HepG2 (cell line): ENCODE results near the gene USP27X. TPM values are rescaled to one million over a fixed set of nuclear protein-coding genes. Genes with fewer than 3 reads are reported as not detected.

Experiments
- ELF1 ChIP-seq: sonication (generic); formaldehyde crosslinking; IDR thresholded peaks from 2 replicates; pipeline ENCODE4 v1.4.0; 2020; ENCODE audit warnings: missing genetic modification reagents
- FOXO1 ChIP-seq: sonication (generic); formaldehyde crosslinking; IDR thresholded peaks from 2 replicates; pipeline ENCODE4 v1.4.0; 2020; ENCODE audit warnings: missing genetic modification reagents
- GABPB1 ChIP-seq: IDR thresholded peaks from 2 replicates; pipeline ENCODE4 v1.6.1; 2016; ENCODE audit warnings: mild to moderate bottlenecking, missing genetic modification reagents, moderate library complexity, missing compliant biosample characterization
- HDAC2 ChIP-seq: sonication (generic); formaldehyde crosslinking; IDR thresholded peaks from 2 replicates; pipeline ENCODE4 v1.4.0; 2020; ENCODE audit warnings: missing genetic modification reagents
- HMGXB4 ChIP-seq, 2 experiments: sonication (generic) in 1 of 2; formaldehyde crosslinking in 1 of 2; IDR thresholded peaks; 2 replicates each; pipeline versions ENCODE4 v1.4.0 to v1.6.1; 2018 to 2020; ENCODE audit warnings: missing genetic modification reagents in 2 of 2, borderline replicate concordance in 1 of 2, low read depth in 1 of 2, mild to moderate bottlenecking in 1 of 2, missing biosample characterization in 1 of 2
- IKZF5 ChIP-seq: IDR thresholded peaks from 2 replicates; pipeline ENCODE4 v1.6.1; 2018; ENCODE audit warnings: missing genetic modification reagents, mild to moderate bottlenecking, missing compliant biosample characterization
- MAFF ChIP-seq: IDR thresholded peaks from 2 replicates; pipeline ENCODE4 v1.6.1; 2011; ENCODE audit warnings: low read depth, low read length, improper control_type of control experiment
- MED1 ChIP-seq: sonication (generic); formaldehyde crosslinking; IDR thresholded peaks from 2 replicates; pipeline ENCODE4 v1.4.0; 2020; ENCODE audit warnings: missing genetic modification reagents
- MYC ChIP-seq: sonication (generic); formaldehyde crosslinking; IDR thresholded peaks from 2 replicates; pipeline ENCODE4 v1.9.0; 2021; ENCODE audit warnings: missing genetic modification reagents, borderline replicate concordance
- SAP130 ChIP-seq: IDR thresholded peaks from 2 replicates; pipeline ENCODE4 v1.6.1; 2016; ENCODE audit warnings: low read depth
- SOX5 ChIP-seq: IDR thresholded peaks from 2 replicates; pipeline ENCODE4 v1.6.1; 2016; ENCODE audit warnings: borderline replicate concordance
- SP4 ChIP-seq: sonication (generic); formaldehyde crosslinking; IDR thresholded peaks from 2 replicates; pipeline ENCODE4 v1.8.1; 2023; ENCODE audit warnings: mild to moderate bottlenecking, missing genetic modification reagents
- ZFY ChIP-seq: sonication (generic); formaldehyde crosslinking; IDR thresholded peaks from 2 replicates; pipeline ENCODE4 v1.4.0; 2020; ENCODE audit warnings: missing genetic modification reagents
- ZMYM4 ChIP-seq: sonication (generic); formaldehyde crosslinking; IDR thresholded peaks from 2 replicates; pipeline ENCODE4 v1.8.1; 2023; ENCODE audit warnings: mild to moderate bottlenecking, missing genetic modification reagents
- ZNF574 ChIP-seq: sonication (generic); formaldehyde crosslinking; IDR thresholded peaks from 2 replicates; pipeline ENCODE4 v1.4.0; 2020; ENCODE audit warnings: missing genetic modification reagents
- ZNF644 ChIP-seq: IDR thresholded peaks from 2 replicates; pipeline ENCODE4 v1.6.1; 2016; ENCODE audit warnings: low read depth
- ZNF672 ChIP-seq: sonication (generic); formaldehyde crosslinking; IDR thresholded peaks from 2 replicates; pipeline ENCODE4 v1.8.1; 2022; ENCODE audit warnings: missing genetic modification reagents
- ZNF687 ChIP-seq: sonication (generic); formaldehyde crosslinking; IDR thresholded peaks from 2 replicates; pipeline ENCODE4 v1.5.1; 2020; ENCODE audit warnings: mild to moderate bottlenecking, missing genetic modification reagents, moderate library complexity
- ZNF691 ChIP-seq: sonication (generic); formaldehyde crosslinking; IDR thresholded peaks from 2 replicates; pipeline ENCODE4 v1.4.0; 2020; ENCODE audit warnings: missing genetic modification reagents, low read depth, mild to moderate bottlenecking, borderline replicate concordance
- ZNF879 ChIP-seq: sonication (generic); formaldehyde crosslinking; IDR thresholded peaks from 2 replicates; pipeline ENCODE4 v1.8.1; 2023; ENCODE audit warnings: missing genetic modification reagents
- polyA plus RNA-seq, 8 experiments: library from polyadenylated mRNA; depleted of rRNA in 3 of 8; stranded (reverse) in 7 of 8; unstranded in 1 of 8; fragments of >200 nt; fragmentation: Illumina TruSeq in 4 of 8; extraction: Trizol in 4 of 8; gene quantifications; 2 replicates each; pipeline versions ENCODE4 v1.2.1 to v1.2.3, GENCODE V29; 2011 to 2016; ENCODE audit warnings: low read depth in 4 of 8, missing spikeins in 1 of 8, mixed read lengths in 1 of 8; ENCODE audit not compliant: insufficient read depth in 1 of 8
- total RNA-seq, 5 experiments: library from RNA; depleted of rRNA; stranded (reverse); fragments of >200 nt; fragmentation: Illumina TruSeq; extraction: Trizol; gene quantifications; 2 replicates each; pipeline ENCODE4 v1.2.3, GENCODE V29; 2016; ENCODE audit warnings: low read depth in 1 of 5

Gene USP27X
- total and polyA plus RNA-seq, 2 of the 13 experiments (the other 11 are each of a cell fraction or from before 2014, with no cell fraction given): 7.2 to 9.7 TPM

- TF ChIP-seq ZNF687 (CRISPR knock-in tag) (peak; percentile 74), GABPB1 (CRISPR knock-in tag) (peak; percentile 79), ZFY (CRISPR knock-in tag) (peak; percentile 22; the same call in 1 of the 2 replicates), IKZF5 (CRISPR knock-in tag) (peak; percentile 72; the same call in 1 of the 2 replicates), ZNF691 (CRISPR knock-in tag) (peak; percentile 47; the same call in 1 of the 2 replicates), ZNF574 (CRISPR knock-in tag) (peak; percentile 43; the same call in 1 of the 2 replicates), ZMYM4 (CRISPR knock-in tag) (peak; percentile 77), ZNF879 (CRISPR knock-in tag) (no peak), HMGXB4 (CRISPR knock-in tag; IDR thresholded peaks at IDR 0.05; ENCODE audit: borderline replicate concordance in 1 of 2, low read depth in 1 of 2) (0 out of 4 replicates have a peak, but pooled peaks of 1 of the 2 experiments have one; percentile 56), SAP130 (CRISPR knock-in tag) (peak; percentile 71; the same call in 1 of the 2 replicates), ZNF644 (CRISPR knock-in tag) (peak; percentile 48; the same call in 1 of the 2 replicates), HDAC2 (CRISPR knock-in tag) (no peak), MYC (CRISPR knock-in tag) (peak; percentile 32; the same call in 1 of the 2 replicates), ZNF672 (CRISPR knock-in tag) (no peak), MED1 (CRISPR knock-in tag) (peak; percentile 59), SOX5 (CRISPR knock-in tag) (peak; percentile 43; the same call in 1 of the 2 replicates), SP4 (peak; percentile 44; the same call in 1 of the 2 replicates), ELF1 (CRISPR knock-in tag) (peak; percentile 90), MAFF (no peak), FOXO1 (CRISPR knock-in tag) (peak; percentile 66)
Observed at GRCh38 chrX:49840679-49841078, 38.6 kb upstream of the USP27X start (continued).
